Common myeloid progenitor, CD34-positive (primary cell): ENCODE results near the gene PLXNA4.

Experiments used
- CTCF ChIA-PET: fragments of 350-600 bp; sonication (Branson Sonifier 250); formaldehyde crosslinking; loops from one replicate; lab custom pipeline; 2021; ENCODE audit warnings: antibody characterized with exemption; lab: Charles Lee
- POLR2A ChIA-PET: fragments of 350-600 bp; sonication (Branson Sonifier 250); formaldehyde crosslinking; loops from one replicate; lab custom pipeline; 2021; ENCODE audit warnings: antibody characterized with exemption; lab: Charles Lee
- DNase-seq, 3 donors: peaks; one replicate each; pipeline versions ENCODE4 v3.0.0 to v3.0.0-alpha.2; 2013
- H3K27ac ChIP-seq, 2 experiments: 1 replicate in 1 of 2; 2 replicates in 1 of 2; pipeline ENCODE4 v1.7.0; 2013; ENCODE audit warnings: inconsistent platforms in 2 of 2, low read length in 2 of 2, mild to moderate bottlenecking in 2 of 2, low read depth in 1 of 2, moderate library complexity in 1 of 2; ENCODE audit not compliant: severe bottlenecking in 2 of 2, insufficient read depth in 1 of 2, poor library complexity in 1 of 2
- H3K27me3 ChIP-seq, 5 experiments: replicated peaks in 2 of 5; 1 replicate in 3 of 5; 2 replicates in 2 of 5; pipeline versions ENCODE4 v1.6.1 to v1.7.0; 2013; ENCODE audit warnings: low read length in 4 of 5, mild to moderate bottlenecking in 2 of 5, moderate library complexity in 2 of 5, inconsistent platforms in 1 of 5; ENCODE audit not compliant: insufficient read depth in 5 of 5, control insufficient read depth in 4 of 5
- H3K36me3 ChIP-seq, 4 experiments: 1 replicate in 2 of 4; 2 replicates in 2 of 4; pipeline versions ENCODE4 v1.6.1 to v1.7.0; 2013; ENCODE audit warnings: low read length in 3 of 4, control low read depth in 1 of 4, mild to moderate bottlenecking in 1 of 4; ENCODE audit not compliant: control insufficient read depth in 4 of 4, insufficient read depth in 4 of 4
- H3K4me1 ChIP-seq, 4 experiments: 1 replicate in 3 of 4; 2 replicates in 1 of 4; pipeline versions ENCODE4 v1.6.1 to v1.7.1; 2013; ENCODE audit warnings: low read length in 3 of 4, mild to moderate bottlenecking in 3 of 4, control low read depth in 1 of 4, inconsistent platforms in 1 of 4, moderate library complexity in 1 of 4; ENCODE audit not compliant: control insufficient read depth in 4 of 4, insufficient read depth in 4 of 4; ENCODE audit errors: control extremely low read depth in 1 of 4
- H3K4me3 ChIP-seq, 7 experiments: 1 replicate in 4 of 7; 2 replicates in 3 of 7; pipeline versions ENCODE4 v1.5.1 to v1.7.0; 2013; ENCODE audit warnings: mild to moderate bottlenecking in 7 of 7, low read length in 6 of 7, moderate library complexity in 6 of 7, inconsistent platforms in 2 of 7, low read depth in 2 of 7, control low read depth in 1 of 7; ENCODE audit not compliant: insufficient read depth in 4 of 7, control insufficient read depth in 1 of 7; ENCODE audit errors: extremely low read depth in 1 of 7
- H3K9me3 ChIP-seq, 5 experiments: 1 replicate in 4 of 5; 2 replicates in 1 of 5; pipeline versions ENCODE4 v1.6.1 to v1.7.1; 2013; ENCODE audit warnings: low read length in 4 of 5, mild to moderate bottlenecking in 2 of 5, inconsistent platforms in 1 of 5, low read depth in 1 of 5, moderate library complexity in 1 of 5; ENCODE audit not compliant: control insufficient read depth in 4 of 5, insufficient read depth in 2 of 5; ENCODE audit errors: control extremely low read depth in 1 of 5
- WGBS: methylation state at CpG from one replicate; pipeline ENCODE4 v1.1.5; 2013; ENCODE audit not compliant: insufficient coverage; 5-methylcytosine and 5-hydroxymethylcytosine counted together

Gene PLXNA4

DNA sequence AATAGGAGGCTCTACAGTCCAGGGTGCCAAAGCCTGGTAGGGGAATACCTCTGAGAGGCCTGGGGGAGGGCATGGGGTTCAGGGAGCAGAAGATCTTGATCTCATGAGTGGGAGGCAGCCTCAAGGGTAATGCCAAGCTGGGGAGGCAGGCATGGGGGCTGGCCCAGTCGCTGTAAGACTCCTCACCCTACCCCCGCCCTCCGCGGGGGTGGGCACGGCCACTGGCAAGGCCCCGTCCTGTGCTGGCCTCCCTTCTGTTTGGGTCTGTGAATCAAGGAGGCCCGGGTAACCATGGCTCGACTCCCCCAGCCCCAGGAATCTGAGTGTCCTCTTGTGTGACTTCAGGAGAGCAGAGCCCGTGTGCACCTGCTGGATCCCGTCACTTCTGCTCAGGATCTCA is 473.9 kb downstream of the PLXNA4 start:
- no peaks in the 10 kb centered on the region for H3K4me1 ChIP-seq
- ChIA-PET CTCF (no interaction called here), POLR2A (no interaction called here)
- no peak overlapping the region for H3K4me3 ChIP-seq
- no peaks in the 10 kb centered on the region for H3K9me3 ChIP-seq
- DNase-seq, result no peak
- no peaks in the 10 kb centered on the region for H3K36me3 ChIP-seq
- 92% methylated on average over 10 of the region's 10 CpGs for WGBS
- no peak overlapping the region for H3K27ac ChIP-seq
- peaks cover 0 to 7% (median 0%) of the 10 kb centered on the region in 5 experiments for H3K27me3 ChIP-seq

DNA sequence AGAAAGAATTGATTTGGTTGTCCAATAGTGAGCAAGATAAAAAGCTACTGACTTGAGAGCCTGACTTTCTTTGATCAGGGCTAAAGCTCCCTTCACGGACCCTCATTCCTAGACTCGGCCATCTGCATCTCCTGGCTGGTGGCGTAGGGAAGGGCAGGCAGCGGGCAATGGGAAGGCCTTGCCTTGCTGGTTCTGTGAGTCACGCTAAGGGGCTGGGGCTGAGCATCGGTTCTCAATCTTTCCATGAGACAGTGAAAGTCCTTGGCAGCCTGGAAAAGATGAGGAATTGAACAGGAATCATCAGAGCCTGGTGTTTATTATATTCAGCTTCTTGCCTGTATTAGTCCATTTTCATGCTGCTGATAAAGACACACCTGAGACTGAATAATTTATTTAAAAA is 475.3 kb downstream of the PLXNA4 start:
- Histone ChIP-seq H3K36me3 (no peaks in the 10 kb centered on the region), H3K27ac (no peak overlapping the region), H3K27me3 (peaks cover 0 to 10% (median 0%) of the 10 kb centered on the region in 5 experiments), H3K9me3 (no peaks in the 10 kb centered on the region), H3K4me1 (no peaks in the 10 kb centered on the region), H3K4me3 (no peak overlapping the region)
- DNase-seq, result no peak
- ChIA-PET POLR2A (no interaction called here), CTCF (no interaction called here)
- 92% methylated on average over 6 of the region's 6 CpGs for WGBS

DNA sequence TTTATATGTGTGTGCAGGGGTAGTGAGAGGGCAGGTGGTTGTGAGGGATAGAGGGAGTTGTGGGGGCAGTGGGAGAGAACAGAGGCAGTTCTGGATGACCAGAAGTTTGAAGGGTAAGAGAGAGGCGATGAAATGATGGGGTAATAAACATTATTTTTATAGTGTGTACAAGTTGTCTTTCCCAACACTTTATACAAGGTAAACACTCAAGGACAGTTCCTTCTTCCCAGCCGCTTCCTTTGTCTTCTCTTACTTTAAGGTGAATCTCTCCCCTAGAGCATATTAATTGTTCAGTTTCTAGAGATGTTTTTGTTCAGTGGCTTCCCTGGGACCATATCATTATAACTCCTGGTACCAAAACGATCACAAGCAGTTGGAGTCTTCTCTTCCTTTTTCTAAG is 475.8 kb downstream of the PLXNA4 start:
- no peaks in the 10 kb centered on the region for H3K36me3 ChIP-seq
- ChIA-PET POLR2A (no interaction called here), CTCF (no interaction called here)
- no peaks in the 10 kb centered on the region for H3K9me3 ChIP-seq
- no peak for DNase-seq
- H3K27ac ChIP-seq, result no peak overlapping the region
- H3K4me3 ChIP-seq, result no peak overlapping the region
- no CpG with 5 or more reads among the region's 3 CpGs for WGBS
- peaks cover 0 to 10% (median 0%) of the 10 kb centered on the region in 5 experiments for H3K27me3 ChIP-seq
- no peaks in the 10 kb centered on the region for H3K4me1 ChIP-seq

DNA sequence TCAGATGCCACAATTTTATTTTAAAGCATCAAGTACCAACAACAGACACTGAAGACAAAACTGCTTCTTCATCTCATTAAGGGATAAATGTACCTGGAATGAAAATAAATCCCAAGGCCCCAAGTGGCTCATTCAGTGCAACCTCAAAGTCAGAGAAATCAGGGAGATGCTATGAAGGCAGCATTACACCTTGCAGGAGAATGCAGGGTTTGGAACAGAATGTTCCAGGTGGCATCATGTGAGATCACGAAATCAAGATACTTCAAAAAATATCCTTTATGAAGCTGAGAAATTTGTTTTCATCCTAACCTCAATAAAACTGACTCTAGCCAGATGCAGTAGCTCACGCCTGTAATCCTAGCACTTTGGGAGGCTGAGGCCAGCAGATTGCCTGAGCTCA is 477.1 kb downstream of the PLXNA4 start:
- Histone ChIP-seq H3K36me3 (no peaks in the 10 kb centered on the region), H3K4me1 (no peaks in the 10 kb centered on the region), H3K27me3 (peaks cover 0 to 13% (median 0%) of the 10 kb centered on the region in 5 experiments), H3K27ac (no peak overlapping the region), H3K4me3 (no peak overlapping the region), H3K9me3 (no peaks in the 10 kb centered on the region)
- WGBS, result 83% methylated on average over 1 of the region's 2 CpGs
- CTCF ChIA-PET, result no interaction called here
- no peak for DNase-seq
- POLR2A ChIA-PET, result no interaction called here

DNA sequence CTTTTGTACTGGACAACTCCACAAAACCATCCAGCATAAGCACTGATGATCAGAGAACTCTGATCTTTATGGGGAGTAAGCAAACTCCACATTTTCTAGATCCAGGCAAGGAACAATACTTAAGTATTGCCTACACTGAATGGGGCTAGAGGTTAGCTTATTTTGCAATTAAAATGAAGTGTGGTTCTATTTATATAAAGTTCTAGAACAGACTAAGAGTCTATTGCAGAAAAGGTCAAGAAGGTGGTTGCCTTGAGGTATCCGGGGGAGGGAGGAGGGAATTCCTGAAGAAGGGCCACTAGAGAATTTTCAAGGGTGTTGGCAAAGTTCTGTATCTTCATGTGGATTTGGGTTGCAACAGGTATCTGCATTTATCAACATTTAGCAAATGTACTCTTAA is 477.9 kb downstream of the PLXNA4 start:
- H3K4me1 ChIP-seq, result no peaks in the 10 kb centered on the region
- H3K9me3 ChIP-seq, result no peaks in the 10 kb centered on the region
- H3K27me3 ChIP-seq, result peaks cover 0 to 15% (median 0%) of the 10 kb centered on the region in 5 experiments
- DNase-seq, result no peak
- 100% methylated on average over 1 of the region's 1 CpG for WGBS
- no peak overlapping the region for H3K4me3 ChIP-seq
- ChIA-PET POLR2A (no interaction called here), CTCF (no interaction called here)
- H3K36me3 ChIP-seq, result no peaks in the 10 kb centered on the region
- H3K27ac ChIP-seq, result no peak overlapping the region

DNA sequence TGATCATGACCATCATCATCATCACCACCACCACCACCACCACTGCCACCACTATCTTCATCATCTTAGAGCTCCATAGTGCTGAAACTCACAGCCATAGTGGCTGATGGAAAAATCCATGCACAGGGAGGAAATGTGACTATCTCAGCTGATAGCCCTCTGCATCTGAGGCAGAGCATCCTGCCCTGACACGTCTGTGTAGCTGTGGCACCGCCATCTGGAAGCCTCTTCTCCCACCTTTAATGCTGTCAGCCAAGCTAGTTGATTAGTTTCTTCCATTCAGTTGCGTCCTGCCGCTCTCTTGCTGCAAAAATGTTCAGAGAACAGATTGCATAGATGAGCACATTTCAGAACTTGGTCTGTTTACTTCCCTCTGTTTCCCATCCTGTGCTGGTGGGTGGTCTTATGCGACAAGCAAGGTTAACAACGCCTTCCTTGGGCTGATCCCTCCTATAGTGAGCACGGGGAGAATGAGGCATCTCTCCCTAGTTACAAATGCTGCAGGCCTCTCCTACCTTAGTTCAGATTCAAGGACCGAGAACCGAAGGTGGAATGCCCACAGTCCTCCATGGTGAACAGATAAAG is 478.6 kb downstream of the PLXNA4 start:
- CTCF ChIA-PET, result no interaction called here

DNA sequence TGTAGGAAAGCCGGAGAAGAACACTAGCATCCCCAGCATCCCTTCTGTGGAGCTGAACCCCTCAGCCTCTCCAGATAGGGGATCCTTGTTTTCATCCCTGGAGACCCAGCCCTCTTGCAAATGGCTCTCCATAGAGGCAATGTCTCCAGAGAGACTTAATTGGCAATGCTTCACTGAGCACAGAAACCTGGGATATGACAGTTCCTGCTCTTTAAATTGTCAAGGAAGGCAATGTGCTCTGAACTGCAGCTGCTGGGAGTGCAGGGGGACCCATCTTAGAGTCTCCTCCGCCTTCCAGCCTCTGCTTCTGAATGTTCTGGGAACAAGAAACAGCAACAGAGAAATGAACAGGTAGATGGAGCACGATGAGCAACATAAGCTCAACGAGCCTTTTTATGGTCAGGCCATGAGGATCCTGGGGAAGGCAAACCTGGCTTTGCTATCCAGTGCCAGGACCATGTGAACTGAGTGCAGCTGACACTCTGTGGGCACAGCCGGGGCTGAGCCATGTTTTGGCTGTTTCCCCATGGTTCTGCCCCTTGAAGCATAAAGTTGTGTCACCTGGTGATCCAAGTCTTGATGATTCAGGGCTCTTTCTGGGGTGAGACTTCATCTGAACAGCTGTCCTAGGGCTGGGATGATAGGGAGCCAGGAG is 481.0 kb downstream of the PLXNA4 start:
- no peaks in the 10 kb centered on the region for H3K36me3 ChIP-seq
- H3K27ac ChIP-seq, result no peak overlapping the region
- H3K9me3 ChIP-seq, result no peaks in the 10 kb centered on the region
- CTCF ChIA-PET, result no interaction called here
- DNase-seq, result no peak
- 69% methylated on average over 4 of the region's 5 CpGs for WGBS
- no peak overlapping the region for H3K4me3 ChIP-seq
- H3K27me3 ChIP-seq, result peaks cover 0 to 15% (median 0%) of the 10 kb centered on the region in 5 experiments
- POLR2A ChIA-PET, result no interaction called here
- no peaks in the 10 kb centered on the region for H3K4me1 ChIP-seq

More for the DNA sequence above, 478.6 kb downstream of the PLXNA4 start:
- H3K9me3 ChIP-seq, result no peaks in the 10 kb centered on the region
- peaks cover 0 to 15% (median 0%) of the 10 kb centered on the region in 5 experiments for H3K27me3 ChIP-seq
- no peak overlapping the region for H3K4me3 ChIP-seq
- 79% methylated on average over 9 of the region's 9 CpGs for WGBS
- no peak for DNase-seq
- H3K4me1 ChIP-seq, result no peaks in the 10 kb centered on the region
- no peak overlapping the region for H3K27ac ChIP-seq
- H3K36me3 ChIP-seq, result no peaks in the 10 kb centered on the region
- POLR2A ChIA-PET, result no interaction called here
